ENCODE results near the gene TXNDC5. TPM values are rescaled to one million over a fixed set of nuclear protein-coding genes. Genes with fewer than 3 reads are reported as not detected.

The TXNDC5 gene
- total RNA-seq, 3 donors from 2014 or later, result 59.1 to 122 (median 59.3) TPM

GRCh38 chr6:7881765-7882500 lies 28.7 kb downstream of the TXNDC5 start:
- intact Hi-C loops (cut with DNase I, micrococcal nuclease), result no loop called here
- Histone ChIP-seq H3K36me3 (ENCODE audit: low read depth) (peaks cover 3% of the 10 kb centered on the region), H3K4me1 (ENCODE audit: low read depth) (no peaks in the 10 kb centered on the region), H3K4me3 (no peak overlapping the region), H3K9me3 (no peaks in the 10 kb centered on the region)
- no peak for DNase-seq
- TF ChIP-seq CTCF (IDR thresholded peaks at IDR 0.05), result no peak
- ATAC-seq, result no peak

GRCh38 chr6:7880718-7881107 lies 29.9 kb downstream of the TXNDC5 start:
- peaks cover 3% of the 10 kb centered on the region for H3K36me3 ChIP-seq (ENCODE audit: low read depth)
- H3K9me3 ChIP-seq, result no peaks in the 10 kb centered on the region
- DNase-seq (no peak), ATAC-seq (no peak)
- no peak overlapping the region for H3K4me3 ChIP-seq
- H3K4me1 ChIP-seq (ENCODE audit: low read depth), result no peaks in the 10 kb centered on the region
- no peak for TF ChIP-seq CTCF (IDR thresholded peaks at IDR 0.05)
- intact Hi-C loops (cut with DNase I, micrococcal nuclease), result no loop called here

GRCh38 chr6:7879980-7880717 lies 30.4 kb downstream of the TXNDC5 start:
- intact Hi-C loops (cut with DNase I, micrococcal nuclease), result no loop called here
- DNase-seq (no peak), ATAC-seq (no peak)
- no peak for TF ChIP-seq CTCF (IDR thresholded peaks at IDR 0.05)
- Histone ChIP-seq H3K36me3 (ENCODE audit: low read depth) (peaks cover 3% of the 10 kb centered on the region), H3K4me3 (no peak overlapping the region), H3K9me3 (no peaks in the 10 kb centered on the region), H3K4me1 (ENCODE audit: low read depth) (no peaks in the 10 kb centered on the region)

- Histone ChIP-seq H3K4me3 (no peak overlapping the region), H3K9me3 (no peaks in the 10 kb centered on the region), H3K4me1 (ENCODE audit: low read depth) (no peaks in the 10 kb centered on the region), H3K36me3 (ENCODE audit: low read depth) (peaks cover 3% of the 10 kb centered on the region)
- intact Hi-C loops (cut with DNase I, micrococcal nuclease), result no loop called here
- no peak for DNase-seq
- no peak for ATAC-seq
- TF ChIP-seq CTCF (IDR thresholded peaks at IDR 0.05), result no peak
Measured at GRCh38 chr6:7879579-7879978, 31.0 kb downstream of the TXNDC5 start.

- no peaks in the 10 kb centered on the region for H3K9me3 ChIP-seq
- H3K36me3 ChIP-seq (ENCODE audit: low read depth), result peaks cover 3% of the 10 kb centered on the region
- peak; percentile 11 for ATAC-seq
- intact Hi-C loops (cut with DNase I, micrococcal nuclease), result no loop called here
- no peaks in the 10 kb centered on the region for H3K4me1 ChIP-seq (ENCODE audit: low read depth)
- TF ChIP-seq CTCF (IDR thresholded peaks at IDR 0.05), result no peak
- no peak for DNase-seq
- no peak overlapping the region for H3K4me3 ChIP-seq
Measured at GRCh38 chr6:7879043-7879442, 31.5 kb downstream of the TXNDC5 start.

All from mucosa of descending colon (tissue), 3 donors.